Measurements from ENCODE around the gene SH2D1A.

The SH2D1A gene

DNA sequence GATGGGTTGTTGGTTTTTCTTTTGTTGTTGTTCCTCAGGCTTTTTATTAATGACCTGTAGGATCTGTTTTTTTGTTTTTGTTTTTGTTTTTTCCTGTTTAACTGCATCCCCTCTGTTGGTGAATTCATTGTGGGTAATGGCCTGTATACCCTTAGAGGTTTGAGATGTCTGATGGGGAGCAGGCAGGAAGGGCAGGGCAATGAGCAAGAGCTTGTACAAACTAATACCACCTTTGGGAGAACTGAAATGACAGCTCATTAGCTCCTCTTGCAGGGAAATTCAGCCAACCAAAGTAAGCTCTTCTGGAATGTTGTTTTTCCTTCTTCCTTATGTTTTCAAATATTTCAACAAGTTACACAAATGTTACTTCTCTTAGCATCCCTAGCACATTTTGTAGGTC lies 23.4 kb downstream of the SH2D1A start:
- TF ChIP-seq, protein P1, sequence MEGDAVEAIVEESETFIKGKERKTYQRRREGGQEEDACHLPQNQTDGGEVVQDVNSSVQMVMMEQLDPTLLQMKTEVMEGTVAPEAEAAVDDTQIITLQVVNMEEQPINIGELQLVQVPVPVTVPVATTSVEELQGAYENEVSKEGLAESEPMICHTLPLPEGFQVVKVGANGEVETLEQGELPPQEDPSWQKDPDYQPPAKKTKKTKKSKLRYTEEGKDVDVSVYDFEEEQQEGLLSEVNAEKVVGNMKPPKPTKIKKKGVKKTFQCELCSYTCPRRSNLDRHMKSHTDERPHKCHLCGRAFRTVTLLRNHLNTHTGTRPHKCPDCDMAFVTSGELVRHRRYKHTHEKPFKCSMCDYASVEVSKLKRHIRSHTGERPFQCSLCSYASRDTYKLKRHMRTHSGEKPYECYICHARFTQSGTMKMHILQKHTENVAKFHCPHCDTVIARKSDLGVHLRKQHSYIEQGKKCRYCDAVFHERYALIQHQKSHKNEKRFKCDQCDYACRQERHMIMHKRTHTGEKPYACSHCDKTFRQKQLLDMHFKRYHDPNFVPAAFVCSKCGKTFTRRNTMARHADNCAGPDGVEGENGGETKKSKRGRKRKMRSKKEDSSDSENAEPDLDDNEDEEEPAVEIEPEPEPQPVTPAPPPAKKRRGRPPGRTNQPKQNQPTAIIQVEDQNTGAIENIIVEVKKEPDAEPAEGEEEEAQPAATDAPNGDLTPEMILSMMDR (IDR thresholded peaks at IDR 0.05) = no peak

DNA sequence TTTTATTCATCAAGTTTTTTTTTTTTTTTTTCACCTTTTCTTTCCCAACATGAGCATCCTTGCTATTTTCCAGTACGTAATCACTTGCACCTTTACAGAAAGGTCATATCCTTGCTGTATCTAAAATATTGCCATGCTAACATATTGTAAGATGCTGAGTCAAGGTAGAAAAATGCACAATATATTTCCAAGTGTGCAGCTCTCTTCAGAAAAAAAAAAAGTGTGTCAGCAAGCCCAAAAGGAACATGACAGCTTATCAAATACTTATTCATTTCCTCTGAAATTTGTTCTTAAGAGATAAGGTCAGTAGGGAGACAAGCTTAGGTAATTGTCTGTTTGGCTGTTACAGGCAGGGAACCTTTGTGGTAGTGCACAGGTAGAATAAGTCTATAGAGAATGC lies 27.0 kb downstream of the SH2D1A start:
- TF ChIP-seq, protein P1 (IDR thresholded peaks at IDR 0.05) = no peak

DNA sequence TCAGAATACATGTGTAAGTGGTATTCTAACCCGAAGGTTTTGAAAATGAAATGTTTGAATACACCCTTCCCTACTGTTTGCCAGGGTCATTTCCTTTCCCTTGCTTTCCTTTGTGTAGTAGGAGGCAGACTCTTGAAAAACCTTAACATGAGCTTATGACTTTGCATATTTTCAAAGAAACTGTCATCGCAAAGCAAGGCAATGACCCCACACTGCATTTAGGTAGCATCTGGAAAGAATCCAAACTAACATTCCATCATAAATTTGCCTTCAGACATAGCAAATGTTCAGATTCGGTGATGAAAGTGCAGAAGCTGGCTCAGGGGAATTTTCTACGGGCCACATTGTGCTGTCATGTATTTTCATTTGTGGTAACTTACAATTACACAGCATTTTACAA lies 32.3 kb downstream of the SH2D1A start:
- TF ChIP-seq, protein P1 (IDR thresholded peaks at IDR 0.05) = no peak

DNA sequence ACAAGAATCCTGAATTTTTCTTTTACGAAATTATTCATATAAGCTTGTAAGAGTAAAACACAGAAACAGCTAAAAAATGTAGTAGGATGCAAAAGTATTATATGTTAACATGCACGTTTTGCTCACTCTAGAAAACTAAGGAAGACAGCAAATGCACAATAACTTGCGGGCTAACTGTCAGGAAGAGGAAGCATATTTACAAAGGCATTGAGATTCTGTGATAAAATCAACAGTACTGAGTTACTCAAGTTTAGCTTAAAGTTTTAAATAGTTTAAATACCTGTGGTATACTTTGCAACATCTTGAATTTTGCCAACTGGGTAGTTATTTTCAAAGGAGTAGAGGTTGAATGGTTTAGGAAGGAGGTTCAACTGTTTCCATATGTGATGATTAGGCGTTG lies 37.0 kb downstream of the SH2D1A start:
- TF ChIP-seq, protein P1 (IDR thresholded peaks at IDR 0.05) = no peak

DNA sequence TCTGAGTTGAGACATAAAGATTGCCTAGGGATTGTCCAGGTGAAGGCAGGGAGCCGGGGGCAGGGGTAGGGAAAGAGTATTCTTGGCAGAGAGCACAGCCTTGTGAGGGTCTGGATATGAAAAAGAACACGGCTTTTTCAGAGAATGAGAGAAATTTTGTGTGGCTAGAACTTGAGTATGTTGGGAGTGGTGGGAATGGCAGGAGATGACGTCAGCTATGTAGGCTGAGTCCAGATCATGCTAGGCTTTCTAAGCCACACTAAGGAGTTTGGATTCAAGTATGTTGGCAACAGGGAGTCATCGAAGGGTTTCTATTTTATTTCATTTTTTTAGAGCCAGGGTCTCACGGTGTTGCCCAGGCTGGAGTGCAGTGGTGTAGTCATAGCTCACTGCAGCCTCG lies 40.0 kb downstream of the SH2D1A start:
- TF ChIP-seq, protein P1 (IDR thresholded peaks at IDR 0.05) = no peak

DNA sequence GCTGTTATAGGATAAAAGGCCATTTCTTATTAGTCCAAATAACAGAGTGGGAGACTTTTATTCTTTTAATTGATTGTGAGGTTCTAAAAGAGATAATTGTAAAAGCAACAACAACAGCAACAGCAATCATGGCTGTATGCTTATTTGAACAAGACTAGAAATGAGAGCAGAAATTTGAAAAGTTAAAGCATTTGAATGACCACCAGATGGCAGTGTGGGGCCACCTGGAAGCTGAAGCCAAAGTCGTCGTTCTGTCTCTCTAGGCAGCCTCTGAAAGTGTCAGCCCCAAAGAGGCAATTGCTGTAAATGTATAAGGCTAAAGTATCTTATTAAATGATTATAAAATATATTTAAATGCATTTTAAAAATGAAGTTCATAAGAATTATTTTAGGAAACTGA lies 42.2 kb downstream of the SH2D1A start:
- TF ChIP-seq, protein P1 (IDR thresholded peaks at IDR 0.05) = peak; percentile 46; the same call in 1 of the 2 replicates

DNA sequence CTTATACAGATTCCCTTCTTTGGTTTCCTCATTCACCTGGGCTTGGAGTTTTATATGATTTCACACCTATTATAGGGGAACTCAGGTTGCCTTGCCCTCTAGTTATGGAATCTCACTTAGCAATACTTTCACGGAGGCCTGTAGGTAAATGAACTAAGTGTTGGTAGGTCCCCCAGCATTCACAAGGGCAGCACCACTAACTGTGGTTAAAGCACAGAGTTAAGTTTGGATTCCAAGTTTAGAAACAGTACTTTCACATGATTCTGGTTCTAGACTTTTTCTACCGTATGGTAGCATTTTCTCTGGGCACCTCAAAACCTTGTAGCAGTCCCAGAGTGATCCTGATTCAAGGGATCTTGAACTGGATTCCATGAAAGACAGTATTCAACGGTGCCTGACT lies 46.4 kb downstream of the SH2D1A start:
- TF ChIP-seq, protein P1 (IDR thresholded peaks at IDR 0.05) = no peak

DNA sequence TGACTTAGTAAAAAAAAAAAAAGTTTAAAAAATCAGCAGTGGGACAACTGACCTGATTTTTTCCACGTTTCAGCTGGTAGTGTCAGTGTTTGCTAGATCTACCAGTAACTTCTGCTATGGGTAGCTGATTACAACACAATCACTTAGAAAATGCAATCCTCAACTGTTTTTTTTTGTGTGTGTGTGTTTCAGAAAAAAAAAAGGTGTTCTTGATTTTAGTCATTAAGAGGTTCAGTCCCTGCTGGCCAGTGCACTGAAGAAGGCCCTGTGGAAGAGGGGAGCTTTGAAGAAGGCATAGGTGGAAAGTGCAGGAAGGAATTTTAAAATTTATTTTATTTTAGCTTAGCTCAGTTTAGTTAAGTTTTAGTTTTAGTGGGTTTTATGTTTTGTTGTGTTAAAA lies 46.9 kb downstream of the SH2D1A start:
- TF ChIP-seq, protein P1 (IDR thresholded peaks at IDR 0.05) = no peak
